GM12878 (cell line): ENCODE measurements around the gene JKAMP. TPM values are rescaled to one million over a fixed set of nuclear protein-coding genes. Genes with fewer than 3 reads are reported as not detected.

Experiments used
- ATAC-seq: fragments of 200-7000 bp; cut with Tn5 transposase; 3 replicates; pipeline ENCODE4 v1.9.1; 2020; ENCODE audit warnings: mild to moderate bottlenecking, moderate library complexity
- BruUV-seq: library from RNA; stranded (reverse); fragments of 400-500 nt; replicated peaks from 2 replicates; lab custom pipeline; 2021; lab: Mats Ljungman, UMichigan
- CTCF ChIA-PET: fragments of 300-600 bp; sonication (Branson Sonifier 250); formaldehyde crosslinking; extraction: SDS; loops from one replicate; lab custom pipeline; 2021; ENCODE audit warnings: inconsistent platforms; lab: Yijun Ruan, JAX
- POLR2A ChIA-PET: fragments of 350-600 bp; formaldehyde crosslinking; extraction: SDS; loops from one replicate; lab custom pipeline; 2021; ENCODE audit warnings: inconsistent platforms; lab: Charles Lee
- RAD21 ChIA-PET: fragments of 300-600 bp; sonication (Branson Sonifier 250); formaldehyde crosslinking; loops from one replicate; lab custom pipeline; 2023; ENCODE audit warnings: antibody characterized with exemption; ENCODE audit not compliant: unreplicated experiment; lab: Charles Lee
- SMC1A ChIA-PET: fragments of 300-600 bp; sonication (Branson Sonifier 250); formaldehyde crosslinking; loops from one replicate; lab custom pipeline; 2023; ENCODE audit not compliant: unreplicated experiment, uncharacterized antibody; lab: Charles Lee
- DNase-seq: peaks from one replicate; pipeline ENCODE4 v3.0.0-alpha.2; 2011; ENCODE audit warnings: low read depth, low spot score
- FAIRE-seq: peaks from 3 replicates; lab custom pipeline; 2011; peaks lifted over from hg19 to GRCh38; lab: Jason Lieb, UNC
- H2AFZ ChIP-seq: 2 replicates; pipeline ENCODE4 v1.6.0; 2011; ENCODE audit warnings: low read depth, low read length, control low read depth; ENCODE audit not compliant: control insufficient read depth
- H3K27ac ChIP-seq: 2 replicates; pipeline ENCODE4 v1.5.1; 2011; ENCODE audit warnings: control low read depth; ENCODE audit not compliant: control insufficient read depth, insufficient read depth
- H3K27me3 ChIP-seq, 2 experiments: replicated peaks in 1 of 2; 2 replicates each; pipeline versions ENCODE4 v1.6.0 to v1.6.1; 2011; ENCODE audit warnings: low read length in 1 of 2; ENCODE audit not compliant: control insufficient read depth in 2 of 2, insufficient read depth in 2 of 2
- H3K36me3 ChIP-seq, 2 experiments: 2 replicates each; pipeline ENCODE4 v1.5.1; 2011; ENCODE audit warnings: low read length in 1 of 2; ENCODE audit not compliant: control insufficient read depth in 2 of 2, insufficient read depth in 2 of 2
- H3K4me1 ChIP-seq: 2 replicates; pipeline ENCODE4 v1.6.1; 2011; ENCODE audit warnings: mild to moderate bottlenecking, low read length, moderate library complexity, mixed read lengths; ENCODE audit not compliant: control insufficient read depth, insufficient read depth
- H3K4me2 ChIP-seq: 2 replicates; pipeline ENCODE4 v1.6.0; 2011; ENCODE audit warnings: control low read depth; ENCODE audit not compliant: control insufficient read depth, insufficient read depth
- H3K4me3 ChIP-seq: fragments of 200-600 bp; sonication (generic); 2 replicates; pipeline ENCODE4 v1.5.1; 2016
- H3K79me2 ChIP-seq: 2 replicates; pipeline ENCODE4 v1.6.0; 2011; ENCODE audit warnings: low read length; ENCODE audit not compliant: control insufficient read depth, insufficient read depth
- H3K9ac ChIP-seq: 2 replicates; pipeline ENCODE4 v1.8.0; 2011; ENCODE audit warnings: low read length, control low read depth, mixed read lengths; ENCODE audit not compliant: control insufficient read depth, insufficient read depth
- H3K9me3 ChIP-seq: replicated peaks from 3 replicates; pipeline ENCODE4 v1.5.1; 2011; ENCODE audit warnings: mild to moderate bottlenecking, low read length; ENCODE audit not compliant: control insufficient read depth, insufficient read depth
- H4K20me1 ChIP-seq: 2 replicates; pipeline ENCODE4 v1.6.0; 2011; ENCODE audit not compliant: control insufficient read depth, insufficient read depth
- EGR1 ChIP-seq, 2 experiments: IDR thresholded peaks; 1 replicate in 1 of 2; 2 replicates in 1 of 2; pipeline ENCODE4 v1.6.1; 2011 to 2012; ENCODE audit warnings: low read depth in 2 of 2, low read length in 2 of 2, borderline replicate concordance in 1 of 2, mild to moderate bottlenecking in 1 of 2, moderate library complexity in 1 of 2
- GABPA ChIP-seq: IDR thresholded peaks from 2 replicates; pipeline ENCODE4 v1.6.1; 2014; ENCODE audit warnings: antibody characterized with exemption, low read depth, mild to moderate bottlenecking, inconsistent platforms
- HDAC2 ChIP-seq: fragments of 200-600 bp; sonication (generic); IDR thresholded peaks from 2 replicates; pipeline ENCODE4 v1.6.1; 2017
- JUNB ChIP-seq: IDR thresholded peaks from 2 replicates; pipeline ENCODE4 v1.6.1; 2016; ENCODE audit warnings: antibody characterized with exemption, mild to moderate bottlenecking
- MEF2A ChIP-seq: IDR thresholded peaks from 2 replicates; pipeline ENCODE4 v1.6.1; 2011; ENCODE audit warnings: low read depth, mild to moderate bottlenecking, low read length, moderate library complexity; ENCODE audit not compliant: insufficient read depth
- MYB ChIP-seq: fragments of 150-350 bp; IDR thresholded peaks from 2 replicates; pipeline ENCODE4 v1.6.1; 2014; ENCODE audit warnings: mild to moderate bottlenecking, low read depth, low read length, borderline replicate concordance
- NBN ChIP-seq: fragments of 450-650 bp; IDR thresholded peaks from 2 replicates; pipeline ENCODE4 v1.6.1; 2016
- NFIC ChIP-seq: IDR thresholded peaks from 2 replicates; pipeline ENCODE4 v1.6.1; 2012; ENCODE audit warnings: low read depth, mild to moderate bottlenecking, inconsistent platforms, low read length, moderate library complexity
- NFYA ChIP-seq: IDR thresholded peaks from 2 replicates; pipeline ENCODE4 v1.6.1; 2011; ENCODE audit warnings: low read depth, mild to moderate bottlenecking, low read length, improper control_type of control experiment, borderline replicate concordance
- PML ChIP-seq: IDR thresholded peaks from 2 replicates; pipeline ENCODE4 v1.6.1; 2012; ENCODE audit warnings: low read length, inconsistent platforms
- POLR2A ChIP-seq: IDR thresholded peaks from 2 replicates; pipeline ENCODE4 v1.6.1; 2011; ENCODE audit warnings: low read depth, mild to moderate bottlenecking, low read length
- RELA ChIP-seq: fragments of 450-650 bp; IDR thresholded peaks from 2 replicates; pipeline ENCODE4 v1.8.0; 2014; ENCODE audit warnings: borderline replicate concordance; ENCODE audit not compliant: partially characterized antibody
- SMARCA5 ChIP-seq: fragments of 450-650 bp; IDR thresholded peaks from 2 replicates; pipeline ENCODE4 v1.6.1; 2017; ENCODE audit warnings: mild to moderate bottlenecking
- ZBED1 ChIP-seq: IDR thresholded peaks from 2 replicates; pipeline ENCODE4 v1.6.1; 2016; ENCODE audit warnings: borderline replicate concordance
- ZNF24 ChIP-seq: fragments of 450-650 bp; IDR thresholded peaks from 2 replicates; pipeline ENCODE4 v1.6.1; 2017; ENCODE audit warnings: antibody characterized with exemption, mild to moderate bottlenecking
- WGBS: methylation state at CpG from one replicate; pipeline ENCODE4 v1.1.6; 2016; ENCODE audit warnings: low lambda C conversion rate; ENCODE audit not compliant: insufficient replicate concordance, insufficient coverage; ENCODE audit errors: missing lambda C conversion rate; 5-methylcytosine and 5-hydroxymethylcytosine counted together
- in situ Hi-C: fragments of 300-500 bp; cut with MboI; formaldehyde crosslinking; loops from 9 replicates; pipeline ENCODE4 v1.14.3; 2018; ENCODE audit warnings: mixed read lengths
- intact Hi-C: fragments of 100-400 bp; cut with micrococcal nuclease; formaldehyde crosslinking; loops from one replicate; pipeline ENCODE4 v1.14.2; 2022; ENCODE audit not compliant: unreplicated experiment
- polyA plus RNA-seq, 11 experiments: library from polyadenylated mRNA; depleted of rRNA in 4 of 11; unstranded in 6 of 11; stranded (reverse) in 5 of 11; fragments of >200 nt; fragmentation: Nextera tagmentation in 4 of 11; fragmentation: Illumina TruSeq in 1 of 11; extraction: Ambion mirVana in 4 of 11; extraction: Trizol in 1 of 11; gene quantifications; 1 replicate in 1 of 11; 2 replicates in 10 of 11; pipeline versions ENCODE4 v1.2.1 to v1.2.3, GENCODE V29; 2011 to 2016; ENCODE audit warnings: inconsistent platforms in 2 of 11, missing spikeins in 2 of 11, low read depth in 1 of 11
- total RNA-seq, 4 experiments: library from RNA; depleted of rRNA in 3 of 4; stranded (reverse); fragments of >200 nt in 3 of 4; fragmentation: Illumina TruSeq in 1 of 4; extraction: Trizol in 1 of 4; gene quantifications; 2 replicates each; pipeline versions ENCODE4 v1.2.1 to v1.2.3, GENCODE V29; 2013 to 2021
- TF ChIP-seq, protein P1 (sequence below): IDR thresholded peaks from 2 replicates; pipeline ENCODE4 v1.6.1; 2012; ENCODE audit warnings: low read depth, low read length, improper control_type of control experiment
- TF ChIP-seq, protein P2 (sequence below): IDR thresholded peaks from 2 replicates; pipeline ENCODE4 v1.6.1; 2012; ENCODE audit warnings: low read length, inconsistent platforms
- TF ChIP-seq, protein P3 (sequence below): IDR thresholded peaks from 2 replicates; pipeline ENCODE4 v1.6.1; 2012; ENCODE audit warnings: low read depth, low read length, improper control_type of control experiment
- TF ChIP-seq, protein P4 (sequence below): fragments of 450-650 bp; IDR thresholded peaks from 2 replicates; pipeline ENCODE4 v1.6.1; 2017; ENCODE audit warnings: borderline replicate concordance

JKAMP gene
- total and polyA plus RNA-seq, 10 of the 15 experiments (the other 5 are each of a cell fraction or from before 2014, with no cell fraction given) = 18.2 to 129 (median 46.6) TPM

DNA sequence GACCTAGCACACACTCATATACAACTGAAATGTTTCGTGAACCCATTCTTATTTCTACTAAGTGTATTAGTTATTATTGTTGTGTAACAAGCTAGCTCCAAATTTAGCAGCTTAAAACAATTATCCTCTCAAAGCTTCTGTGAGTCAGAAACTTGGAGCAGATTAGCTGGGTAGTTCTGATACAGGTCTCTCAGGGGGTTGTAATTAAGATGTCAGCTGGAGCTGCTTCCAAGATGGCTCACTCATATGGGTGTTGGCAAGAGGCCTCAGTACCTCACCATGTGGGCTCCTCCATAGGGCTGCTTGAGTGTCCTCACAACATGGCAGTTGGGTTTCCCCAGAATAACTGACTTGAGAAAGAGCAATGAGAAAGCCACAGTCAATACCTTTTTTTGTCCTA is 28.9 kb upstream of the JKAMP start (continued):
- TF ChIP-seq EGR1 (IDR thresholded peaks at IDR 0.05; ENCODE audit: borderline replicate concordance in 1 of 2, low read depth in 2 of 2, low read length in 2 of 2) = no peak
- TF ChIP-seq GABPA = no peak
- no peak for TF ChIP-seq JUNB
- no peak for TF ChIP-seq ZNF24

DNA sequence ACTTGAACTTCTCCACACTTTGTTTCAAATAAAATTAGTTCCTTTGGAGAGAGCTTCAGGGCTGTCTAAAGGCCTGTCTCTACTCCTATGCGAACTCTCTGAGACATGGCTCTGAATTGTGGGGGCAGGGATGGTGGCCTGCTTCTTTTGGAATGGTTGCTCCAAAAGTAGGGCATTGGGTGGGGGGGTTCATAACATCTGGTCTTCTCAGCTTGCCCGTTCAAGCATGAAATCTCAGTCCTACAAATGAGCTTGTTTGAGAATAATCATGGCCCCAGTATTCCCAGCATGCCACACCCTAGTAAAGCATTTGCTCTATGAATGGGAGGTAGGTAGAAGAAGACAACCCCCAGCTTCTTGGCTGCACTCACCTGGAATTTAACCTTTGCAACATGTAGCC is 25.8 kb upstream of the JKAMP start:
- RAD21 ChIA-PET = no interaction called here
- Histone ChIP-seq H4K20me1 (no peaks in the 10 kb centered on the region), H3K27ac (no peak overlapping the region), H3K36me3 (no peaks in the 10 kb centered on the region; a peak in 1 of 4 replicates), H3K4me2 (no peak overlapping the region), H3K79me2 (no peaks in the 10 kb centered on the region), H3K9ac (no peak overlapping the region), H3K9me3 (no peaks in the 10 kb centered on the region), H2AFZ (no peak overlapping the region), H3K4me1 (peaks cover under 1% of the 10 kb centered on the region), H3K4me3 (no peak overlapping the region), H3K27me3 (no peaks in the 10 kb centered on the region)
- no peak for TF ChIP-seq MEF2A
- TF ChIP-seq, protein P1, sequence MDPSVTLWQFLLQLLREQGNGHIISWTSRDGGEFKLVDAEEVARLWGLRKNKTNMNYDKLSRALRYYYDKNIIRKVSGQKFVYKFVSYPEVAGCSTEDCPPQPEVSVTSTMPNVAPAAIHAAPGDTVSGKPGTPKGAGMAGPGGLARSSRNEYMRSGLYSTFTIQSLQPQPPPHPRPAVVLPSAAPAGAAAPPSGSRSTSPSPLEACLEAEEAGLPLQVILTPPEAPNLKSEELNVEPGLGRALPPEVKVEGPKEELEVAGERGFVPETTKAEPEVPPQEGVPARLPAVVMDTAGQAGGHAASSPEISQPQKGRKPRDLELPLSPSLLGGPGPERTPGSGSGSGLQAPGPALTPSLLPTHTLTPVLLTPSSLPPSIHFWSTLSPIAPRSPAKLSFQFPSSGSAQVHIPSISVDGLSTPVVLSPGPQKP = no peak
- no peak for TF ChIP-seq HDAC2
- no peak for TF ChIP-seq SMARCA5
- no peak for TF ChIP-seq NFYA
- no peak for TF ChIP-seq NBN
- TF ChIP-seq RELA = no peak
- TF ChIP-seq, protein P2, sequence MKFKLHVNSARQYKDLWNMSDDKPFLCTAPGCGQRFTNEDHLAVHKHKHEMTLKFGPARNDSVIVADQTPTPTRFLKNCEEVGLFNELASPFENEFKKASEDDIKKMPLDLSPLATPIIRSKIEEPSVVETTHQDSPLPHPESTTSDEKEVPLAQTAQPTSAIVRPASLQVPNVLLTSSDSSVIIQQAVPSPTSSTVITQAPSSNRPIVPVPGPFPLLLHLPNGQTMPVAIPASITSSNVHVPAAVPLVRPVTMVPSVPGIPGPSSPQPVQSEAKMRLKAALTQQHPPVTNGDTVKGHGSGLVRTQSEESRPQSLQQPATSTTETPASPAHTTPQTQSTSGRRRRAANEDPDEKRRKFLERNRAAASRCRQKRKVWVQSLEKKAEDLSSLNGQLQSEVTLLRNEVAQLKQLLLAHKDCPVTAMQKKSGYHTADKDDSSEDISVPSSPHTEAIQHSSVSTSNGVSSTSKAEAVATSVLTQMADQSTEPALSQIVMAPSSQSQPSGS = no peak
- TF ChIP-seq, protein P3, sequence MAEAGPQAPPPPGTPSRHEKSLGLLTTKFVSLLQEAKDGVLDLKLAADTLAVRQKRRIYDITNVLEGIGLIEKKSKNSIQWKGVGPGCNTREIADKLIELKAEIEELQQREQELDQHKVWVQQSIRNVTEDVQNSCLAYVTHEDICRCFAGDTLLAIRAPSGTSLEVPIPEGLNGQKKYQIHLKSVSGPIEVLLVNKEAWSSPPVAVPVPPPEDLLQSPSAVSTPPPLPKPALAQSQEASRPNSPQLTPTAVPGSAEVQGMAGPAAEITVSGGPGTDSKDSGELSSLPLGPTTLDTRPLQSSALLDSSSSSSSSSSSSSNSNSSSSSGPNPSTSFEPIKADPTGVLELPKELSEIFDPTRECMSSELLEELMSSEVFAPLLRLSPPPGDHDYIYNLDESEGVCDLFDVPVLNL = no peak
- no peak for TF ChIP-seq EGR1 (IDR thresholded peaks at IDR 0.05; ENCODE audit: borderline replicate concordance in 1 of 2, low read depth in 2 of 2, low read length in 2 of 2)
- no peak for TF ChIP-seq MYB
- TF ChIP-seq NFIC = no peak
- no peak for TF ChIP-seq ZBED1
- no peak for TF ChIP-seq ZNF24
- TF ChIP-seq, protein P4, sequence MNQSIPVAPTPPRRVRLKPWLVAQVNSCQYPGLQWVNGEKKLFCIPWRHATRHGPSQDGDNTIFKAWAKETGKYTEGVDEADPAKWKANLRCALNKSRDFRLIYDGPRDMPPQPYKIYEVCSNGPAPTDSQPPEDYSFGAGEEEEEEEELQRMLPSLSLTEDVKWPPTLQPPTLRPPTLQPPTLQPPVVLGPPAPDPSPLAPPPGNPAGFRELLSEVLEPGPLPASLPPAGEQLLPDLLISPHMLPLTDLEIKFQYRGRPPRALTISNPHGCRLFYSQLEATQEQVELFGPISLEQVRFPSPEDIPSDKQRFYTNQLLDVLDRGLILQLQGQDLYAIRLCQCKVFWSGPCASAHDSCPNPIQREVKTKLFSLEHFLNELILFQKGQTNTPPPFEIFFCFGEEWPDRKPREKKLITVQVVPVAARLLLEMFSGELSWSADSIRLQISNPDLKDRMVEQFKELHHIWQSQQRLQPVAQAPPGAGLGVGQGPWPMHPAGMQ = no peak
- no peak for TF ChIP-seq PML
- TF ChIP-seq POLR2A = no peak
- SMC1A ChIA-PET = interaction anchor here (1.1 to 1.4 kb wide), 2 partner anchors 14 to 20 kb away, joined by 3 to 4 read pairs; no protein-coding TSS in a partner anchor
- POLR2A ChIA-PET = no interaction called here
- ATAC-seq = no peak
- CTCF ChIA-PET = interaction anchor here (1.1 to 1.7 kb wide), 5 partner anchors 15 to 334 kb away, joined by 3 to 5 read pairs (median 3); partner anchors contain the start of gene CCDC175
- FAIRE-seq = no peak
- in situ Hi-C loops = no loop called here
- 59% methylated on average over 2 of the region's 2 CpGs for WGBS
- intact Hi-C loops = no loop called here
- BruUV-seq = no TSS peak
- no peak for DNase-seq
